IMR-90 (cell line): ENCODE data around the gene MIER3. TPM values are rescaled to one million over a fixed set of nuclear protein-coding genes. Genes with fewer than 3 reads are reported as not detected.

Experiments used
- ATAC-seq: fragments of 200-7000 bp; cut with Tn5 transposase; 2 replicates; pipeline ENCODE4 v1.9.1; 2020; ENCODE audit warnings: low read depth, mild to moderate bottlenecking, moderate library complexity
- Bru-seq: library from RNA; stranded (reverse); fragments of 400-500 nt; gene quantifications from one replicate; lab custom pipeline; 2021; lab: Mats Ljungman, UMichigan
- BruChase-seq, 2 experiments: library from RNA; stranded (reverse); fragments of 400-500 nt; gene quantifications; one replicate each; lab custom pipeline; 2021; lab: Mats Ljungman, UMichigan
- BruUV-seq: library from RNA; stranded (reverse); fragments of 400-500 nt; replicated peaks from 2 replicates; lab custom pipeline; 2021; lab: Mats Ljungman, UMichigan
- CTCF ChIA-PET: fragments of 300-600 bp; formaldehyde crosslinking; extraction: SDS; loops from one replicate; lab custom pipeline; 2021; ENCODE audit warnings: antibody characterized with exemption; lab: Yijun Ruan, JAX
- POLR2A ChIA-PET: fragments of 300-600 bp; sonication (Branson Sonifier 250); formaldehyde crosslinking; loops from one replicate; lab custom pipeline; 2022; ENCODE audit warnings: antibody characterized with exemption; ENCODE audit not compliant: unreplicated experiment; lab: Charles Lee
- DNase-seq: peaks from one replicate; pipeline ENCODE4 v3.0.0; 2013
- H2AFZ ChIP-seq: replicated peaks from 2 replicates; pipeline ENCODE3; 2013; ENCODE audit warnings: low read length, mild to moderate bottlenecking; ENCODE audit not compliant: poor library complexity
- H2AK5ac ChIP-seq: 2 replicates; pipeline ENCODE4 v1.6.1; 2013; ENCODE audit warnings: low read depth, low read length, inconsistent platforms
- H2AK9ac ChIP-seq: replicated peaks from 2 replicates; pipeline ENCODE3; 2013; ENCODE audit warnings: mild to moderate bottlenecking, low read depth, low read length, moderate library complexity; ENCODE audit not compliant: poor library complexity
- H2BK120ac ChIP-seq: 2 replicates; pipeline ENCODE4 v1.6.1; 2013; ENCODE audit warnings: low read depth, low read length, inconsistent platforms
- H2BK15ac ChIP-seq: 3 replicates; pipeline ENCODE4 v1.6.1; 2013; ENCODE audit warnings: low read depth, low read length, inconsistent platforms
- H2BK20ac ChIP-seq: 2 replicates; pipeline ENCODE4 v1.6.1; 2013; ENCODE audit warnings: low read depth, mild to moderate bottlenecking, inconsistent platforms, low read length, moderate library complexity
- H2BK5ac ChIP-seq: 2 replicates; pipeline ENCODE4 v1.6.1; 2013; ENCODE audit warnings: mild to moderate bottlenecking, low read depth, low read length, inconsistent platforms; ENCODE audit not compliant: poor library complexity, severe bottlenecking
- H3K14ac ChIP-seq: replicated peaks from 2 replicates; pipeline ENCODE4 v1.6.1; 2013; ENCODE audit warnings: low read depth, low read length, inconsistent platforms
- H3K18ac ChIP-seq: 2 replicates; pipeline ENCODE4 v1.6.1; 2013; ENCODE audit warnings: low read depth, low read length, control low read depth
- H3K23ac ChIP-seq: 2 replicates; pipeline ENCODE4 v1.6.1; 2013; ENCODE audit warnings: low read depth, low read length, inconsistent platforms
- H3K27ac ChIP-seq: 2 replicates; pipeline ENCODE4 v1.5.1; 2013; ENCODE audit warnings: mild to moderate bottlenecking, control low read depth, low read length; ENCODE audit not compliant: insufficient read depth
- H3K27me3 ChIP-seq: 2 replicates; pipeline ENCODE4 v1.6.1; 2013; ENCODE audit warnings: low read length; ENCODE audit not compliant: control insufficient read depth, insufficient read depth
- H3K36me3 ChIP-seq: 2 replicates; pipeline ENCODE4 v1.6.1; 2013; ENCODE audit warnings: low read length, mixed read lengths; ENCODE audit not compliant: control insufficient read depth, insufficient read depth
- H3K4ac ChIP-seq: 2 replicates; pipeline ENCODE4 v1.6.1; 2013; ENCODE audit warnings: low read depth, low read length, inconsistent platforms
- H3K4me1 ChIP-seq: 2 replicates; pipeline ENCODE4 v1.6.1; 2013; ENCODE audit warnings: low read length, mixed read lengths; ENCODE audit not compliant: control insufficient read depth, insufficient read depth
- H3K4me2 ChIP-seq: 2 replicates; pipeline ENCODE4 v1.6.1; 2013; ENCODE audit warnings: low read depth, mild to moderate bottlenecking, control low read depth, low read length, moderate library complexity
- H3K4me3 ChIP-seq: 2 replicates; pipeline ENCODE4 v1.5.1; 2013; ENCODE audit warnings: low read depth, mild to moderate bottlenecking, control low read depth, low read length, moderate library complexity; ENCODE audit not compliant: insufficient read depth
- H3K56ac ChIP-seq: 2 replicates; pipeline ENCODE4 v1.6.1; 2013; ENCODE audit warnings: low read length, inconsistent platforms; ENCODE audit not compliant: insufficient read depth; ENCODE audit errors: extremely low read depth
- H3K79me1 ChIP-seq, 2 experiments: 2 replicates each; pipeline ENCODE4 v1.6.1; 2013; ENCODE audit warnings: low read length in 2 of 2, inconsistent platforms in 1 of 2, low read depth in 1 of 2
- H3K9ac ChIP-seq: 2 replicates; pipeline ENCODE4 v1.6.1; 2013; ENCODE audit warnings: low read depth, low read length, control low read depth
- H3K9me1 ChIP-seq: 2 replicates; pipeline ENCODE4 v1.6.1; 2013; ENCODE audit warnings: low read length, inconsistent platforms; ENCODE audit not compliant: insufficient read depth
- H3K9me3 ChIP-seq: 2 replicates; pipeline ENCODE4 v1.6.1; 2013; ENCODE audit warnings: low read length; ENCODE audit not compliant: control insufficient read depth, insufficient read depth
- H4K20me1 ChIP-seq: 2 replicates; pipeline ENCODE4 v1.6.1; 2013; ENCODE audit warnings: low read length, inconsistent platforms; ENCODE audit not compliant: insufficient read depth
- H4K5ac ChIP-seq: 2 replicates; pipeline ENCODE4 v1.6.1; 2013; ENCODE audit warnings: mild to moderate bottlenecking, low read depth, low read length, control low read depth
- H4K8ac ChIP-seq, 2 experiments: 2 replicates each; pipeline ENCODE4 v1.6.1; 2013; ENCODE audit warnings: low read depth in 2 of 2, low read length in 2 of 2, control low read depth in 1 of 2, inconsistent platforms in 1 of 2
- H4K91ac ChIP-seq: 2 replicates; pipeline ENCODE4 v1.6.1; 2013; ENCODE audit warnings: low read depth, low read length, inconsistent platforms; ENCODE audit not compliant: insufficient read depth
- POLR2A ChIP-seq: IDR thresholded peaks from 2 replicates; pipeline ENCODE4 v1.6.1; 2012; ENCODE audit warnings: mild to moderate bottlenecking, low read depth, low read length
- RFX5 ChIP-seq: IDR thresholded peaks from 2 replicates; pipeline ENCODE4 v1.8.0; 2012; ENCODE audit warnings: low read depth, mild to moderate bottlenecking, low read length, moderate library complexity
- whole genome bisulfite sequencing, 2 experiments: methylation state at CpG; one replicate each; pipeline versions ENCODE4 v1.1.5 to v1.1.7; 2013; ENCODE audit warnings: missing lambda C conversion rate in 2 of 2; ENCODE audit not compliant: insufficient read length in 1 of 2; ENCODE audit errors: extremely low coverage in 2 of 2; 5-methylcytosine and 5-hydroxymethylcytosine counted together
- dilution Hi-C: fragments of 300-500 bp; cut with HindIII; formaldehyde crosslinking; loops from one replicate; pipeline ENCODE4 v1.14.3; 2018; ENCODE audit warnings: low sequenced_read_pairs; ENCODE audit not compliant: unreplicated experiment
- in situ Hi-C: fragments of 300-500 bp; cut with MboI; formaldehyde crosslinking; loops from 3 replicates; pipeline ENCODE4 v1.14.3; 2019; ENCODE audit warnings: low sequenced_read_pairs, inconsistent platforms, mixed read lengths
- intact Hi-C: fragments of 100-400 bp; cut with micrococcal nuclease; formaldehyde crosslinking; loops from 2 replicates; pipeline ENCODE4 v1.10.0; 2022
- long read RNA-seq: library from polyadenylated mRNA; unstranded; transcript quantifications from one replicate; pipeline ENCODE4 v2.0.0, GENCODE V29; 2021; ENCODE audit not compliant: unreplicated experiment
- polyA plus RNA-seq, 3 experiments: library from polyadenylated mRNA; depleted of rRNA; stranded (reverse); fragments of >200 nt; gene quantifications; 2 replicates each; pipeline ENCODE4 v1.2.3, GENCODE V29; 2012; ENCODE audit warnings: low replicate concordance in 1 of 3
- total RNA-seq: library from RNA; depleted of rRNA; stranded (reverse); fragments of >200 nt; gene quantifications from 2 replicates; pipeline ENCODE4 v1.2.3, GENCODE V29; 2012; rRNA removed

Gene MIER3
- total RNA-seq: 22.9 and 26.7 TPM in 2 replicates
- 4.8 and 6.4 TPM in 2 replicates for polyA plus RNA-seq (2012; rRNA removed)
- polyA plus RNA-seq (2012; cell fraction: cytosol; rRNA removed): 0.89 and 1.4 TPM in 2 replicates
- 2.9 and 18.2 TPM in 2 replicates for polyA plus RNA-seq (2012; cell fraction: nucleus; rRNA removed; ENCODE audit: low replicate concordance)
- Bru-seq, nascent RNA: percentile 78 among the genes with signal in this experiment
- BruChase-seq, experiment 1, labeled RNA remaining after a 6-hour chase: percentile 58 among the genes with signal in this experiment
- BruChase-seq, experiment 2, labeled RNA remaining after a 2-hour chase: percentile 69 among the genes with signal in this experiment
- long read RNA-seq, partial matches to known transcripts: 0 of 2 reads
- long read RNA-seq, other reads (novel, unspliced or antisense): 2 of 2 reads

GRCh38 chr5:56951946-56952691 is at the start of gene MIER3:
Gene MIER3, minus strand, starts transcription at chr5:56952123. Its CDS starts 21 bp downstream, at chr5:56952102.
- 0 out of 2 replicates have a peak, but pooled peaks cover 5% of the 10 kb centered on the region for H4K20me1 ChIP-seq
- ChIA-PET CTCF (no interaction called here), POLR2A (no interaction called here)
- DNase-seq (peak; percentile 67), ATAC-seq (peak; percentile 97)
- peak within 1 kb of the TSS; percentile 63 for H2BK5ac ChIP-seq
- peak within 1 kb of the TSS; percentile 98 for H2AFZ ChIP-seq
- no peaks in the 10 kb centered on the region for H3K9me3 ChIP-seq
- H2AK9ac ChIP-seq: peak within 1 kb of the TSS; percentile 44
- H3K4me2 ChIP-seq: peak within 1 kb of the TSS; percentile 96
- no peak within 1 kb of the TSS for H2BK120ac ChIP-seq
- no TSS peak for BruUV-seq
- no peak within 1 kb of the TSS for H2BK15ac ChIP-seq
- H3K27me3 ChIP-seq: peaks cover 8% of the 10 kb centered on the region; the same call in 1 of the 2 replicates
- peak within 1 kb of the TSS; percentile 70 for H3K27ac ChIP-seq
- H3K9ac ChIP-seq: peak within 1 kb of the TSS; percentile 67
- peak within 1 kb of the TSS; percentile 3 for H4K91ac ChIP-seq
- H2BK20ac ChIP-seq: no peak within 1 kb of the TSS
- peaks cover 2% of the 10 kb centered on the region for H3K36me3 ChIP-seq
- H3K23ac ChIP-seq: peak within 1 kb of the TSS; percentile 82
- peaks cover 2% of the 10 kb centered on the region; the same call in 1 of the 2 replicates for H3K4me1 ChIP-seq
- H3K4ac ChIP-seq: peak within 1 kb of the TSS; percentile 52; the same call in 1 of the 2 replicates
- peak within 1 kb of the TSS; percentile 74; the same call in 1 of the 2 replicates for H3K14ac ChIP-seq
- H2AK5ac ChIP-seq: peak within 1 kb of the TSS; percentile 48; the same call in 1 of the 2 replicates
- peaks cover 8 to 16% of the 10 kb centered on the region in 2 experiments for H3K79me1 ChIP-seq
- no peak within 1 kb of the TSS for H4K5ac ChIP-seq
- in situ Hi-C loops: no loop called here
- no peak within 1 kb of the TSS; the same call in 1 of the 2 replicates for H3K18ac ChIP-seq
- 1% methylated on average over 15 of the region's 89 CpGs; no CpG with 5 or more reads in 1 of the 2 experiments for WGBS, 2 experiments
- H3K56ac ChIP-seq: no peak within 1 kb of the TSS
- H3K9me1 ChIP-seq: 0 out of 2 replicates have a peak, but pooled peaks cover 3% of the 10 kb centered on the region
- dilution Hi-C loops: no loop called here
- peak within 1 kb of the TSS in 1 of 2 experiments; percentile 80; a peak in 2 of 4 replicates for H4K8ac ChIP-seq
- peak; percentile 76 for TF ChIP-seq POLR2A
- TF ChIP-seq RFX5: no peak
- peak within 1 kb of the TSS; percentile 57 for H3K4me3 ChIP-seq
- intact Hi-C loops: loop anchor here (5.0 kb wide), 2 partner anchors 185 to 1510 kb away; partner anchors contain the start of gene PLK2
